ENCODE results near the gene FMNL3. TPM values are rescaled to one million over a fixed set of nuclear protein-coding genes. Genes with fewer than 3 reads are reported as not detected.

The FMNL3 gene
- total and polyA plus RNA-seq, 2 of the 8 experiments (the other 6 are each of a cell fraction or from before 2014, with no cell fraction given), result 8.6 to 29.0 TPM

DNA sequence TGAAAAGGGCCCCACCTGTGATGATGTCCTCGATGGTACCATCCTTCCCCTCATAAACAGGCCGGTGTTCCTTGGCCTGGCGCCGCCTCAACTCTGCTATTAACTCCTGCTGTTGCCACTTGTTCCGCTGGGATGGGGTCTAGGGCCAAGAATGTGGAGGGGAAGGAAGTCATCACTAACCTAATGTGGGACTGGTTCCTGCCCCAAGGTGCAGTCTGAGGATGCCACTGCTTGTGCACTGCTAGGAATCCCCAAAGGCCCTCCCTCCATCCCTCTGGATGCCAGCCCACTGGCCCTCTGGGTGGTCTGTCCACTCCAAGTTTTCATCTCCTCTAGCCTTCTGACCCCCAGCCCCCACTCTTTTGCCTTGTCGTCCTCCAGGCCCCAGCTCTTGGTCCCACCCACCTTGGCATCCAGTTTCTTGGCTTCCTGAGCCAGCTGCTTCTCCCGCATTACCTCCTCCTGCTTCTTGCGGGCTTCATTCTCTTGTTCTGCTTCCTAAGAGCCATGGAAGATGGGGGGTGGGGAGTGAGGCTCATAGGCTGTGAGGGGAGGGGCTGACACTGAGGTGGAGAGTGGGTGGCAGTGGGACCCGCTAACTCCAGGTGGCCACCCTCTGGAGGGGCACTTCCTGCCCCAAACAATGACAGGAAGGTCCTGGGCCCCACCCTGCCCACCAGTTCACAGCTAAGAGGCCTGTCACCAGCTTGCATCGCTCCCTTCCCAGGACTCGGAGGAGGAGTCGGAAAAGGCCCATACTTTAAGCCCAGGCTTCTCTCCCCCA lies 60.1 kb downstream of the FMNL3 start:
- H4K5ac ChIP-seq (ENCODE audit: insufficient read length, low read depth, low read length), result no peak overlapping the region
- CTCF ChIA-PET (ENCODE audit: partially characterized antibody), result interaction anchor here (0.9 to 12.7 kb wide), 12 partner anchors 10 to 319 kb away, joined by 3 to 222 read pairs (median 6); partner anchors contain the start of gene FMNL3
- TF ChIP-seq KDM5A (IDR thresholded peaks at IDR 0.05; ENCODE audit: low read length) (no peak), BCL11A (IDR thresholded peaks at IDR 0.05; ENCODE audit: low read depth in 2 of 2, low read length in 2 of 2) (no peak)

More for the DNA sequence above, 60.1 kb downstream of the FMNL3 start:
- Histone ChIP-seq H4K20me1 (replicated peaks in 1 of 2; ENCODE audit: control insufficient read depth in 1 of 2, insufficient read depth in 2 of 2, low read length in 2 of 2) (peaks cover 0 to 6% of the 10 kb centered on the region in 2 experiments), H3K23me2 (ENCODE audit: low read depth, low read length) (no peaks in the 10 kb centered on the region), H3K56ac (replicated peaks; ENCODE audit: insufficient read length, low read depth, low read length) (no peak overlapping the region), H3K4ac (replicated peaks; ENCODE audit: insufficient read length, low read depth, low read length) (no peak overlapping the region), H3K79me1 (ENCODE audit: low read depth, low read length) (no peaks in the 10 kb centered on the region), H3K23ac (ENCODE audit: insufficient read length) (no peak overlapping the region), H3K27me3 (replicated peaks in 1 of 4; ENCODE audit: control insufficient read depth in 3 of 4, extremely low read depth in 1 of 4, insufficient read depth in 3 of 4, low read length in 3 of 4) (no peaks in the 10 kb centered on the region), H4K8ac (ENCODE audit: extremely low read depth, insufficient read depth, low read length) (no peak overlapping the region), H3K14ac (ENCODE audit: insufficient read length) (no peak overlapping the region), H3K4me3 (ENCODE audit: extremely low read depth in 1 of 4, insufficient read depth in 2 of 4, low read depth in 3 of 4, low read length in 4 of 4) (no peak overlapping the region), H3K27ac (ENCODE audit: low read depth, low read length) (no peak overlapping the region; the same call in 1 of the 2 replicates), H2BK12ac (ENCODE audit: low read depth, low read length) (no peak overlapping the region), H3K9me3 (ENCODE audit: insufficient read depth in 2 of 2, low read depth in 1 of 2, low read length in 1 of 2) (no peaks in the 10 kb centered on the region), H2BK20ac (ENCODE audit: low read length) (no peak overlapping the region), H3K18ac (ENCODE audit: extremely low read depth, low read length) (no peak overlapping the region), H3K4me1 (replicated peaks in 1 of 4; ENCODE audit: control insufficient read depth in 3 of 4, insufficient read depth in 4 of 4, low read length in 3 of 4) (no peaks in the 10 kb centered on the region), H3K9ac (replicated peaks in 1 of 4; ENCODE audit: extremely low read depth in 1 of 4, low read depth in 3 of 4, low read length in 3 of 4) (no peak overlapping the region), H2BK15ac (ENCODE audit: low read length) (no peak overlapping the region), H3K79me2 (ENCODE audit: control insufficient read depth in 1 of 2, insufficient read depth in 2 of 2, low read length in 2 of 2) (no peaks in the 10 kb centered on the region), H4K91ac (replicated peaks; ENCODE audit: insufficient read length, low read length) (no peak overlapping the region), H2AFZ (ENCODE audit: low read length) (no peak overlapping the region), H3K36me3 (ENCODE audit: control insufficient read depth in 2 of 4, insufficient read depth in 4 of 4, low read length in 3 of 4) (peaks cover 15 to 58% (median 38%) of the 10 kb centered on the region in 4 experiments), H2BK120ac (replicated peaks; ENCODE audit: low read depth, low read length) (no peak overlapping the region), H2BK5ac (ENCODE audit: low read depth, low read length) (no peak overlapping the region), H2AK5ac (ENCODE audit: low read depth, low read length) (no peak overlapping the region), H3K4me2 (ENCODE audit: insufficient read depth in 1 of 2, low read depth in 2 of 2, low read length in 2 of 2) (no peak overlapping the region)
- FAIRE-seq (no peak), DNase-seq (ENCODE audit: low read depth in 1 of 2, low spot score in 2 of 2) (no peak)
- POLR2A ChIA-PET (ENCODE audit: partially characterized antibody), result interaction anchor here (1.1 to 2.3 kb wide), 9 partner anchors 9 to 94 kb away, joined by 3 to 8 read pairs (median 4); partner anchors contain the start of gene TMBIM6
- WGBS, 2 experiments (ENCODE audit: extremely low coverage in 1 of 2, insufficient coverage in 1 of 2, insufficient read length in 1 of 2, insufficient replicate concordance in 2 of 2, low coverage in 1 of 2, low lambda C conversion rate in 2 of 2, missing lambda C conversion rate in 1 of 2), result 91% methylated on average over 12 of the region's 12 CpGs; no CpG with 5 or more reads in 1 of the 2 experiments

Data from H1 (cell line).